Measurements from ENCODE around the gene NPR1. TPM values are rescaled to one million over a fixed set of nuclear protein-coding genes. Genes with fewer than 3 reads are reported as not detected.

Gene NPR1
- total RNA-seq, 1 experiment from 2014 or later: not detected

GRCh38 chr1:153683854-153684253 is 5.4 kb downstream of the NPR1 start:
- H3K4me1 Mint-ChIP-seq (ENCODE audit: insufficient read depth, unreplicated experiment): peaks cover 9% of the 10 kb centered on the region

DNA sequence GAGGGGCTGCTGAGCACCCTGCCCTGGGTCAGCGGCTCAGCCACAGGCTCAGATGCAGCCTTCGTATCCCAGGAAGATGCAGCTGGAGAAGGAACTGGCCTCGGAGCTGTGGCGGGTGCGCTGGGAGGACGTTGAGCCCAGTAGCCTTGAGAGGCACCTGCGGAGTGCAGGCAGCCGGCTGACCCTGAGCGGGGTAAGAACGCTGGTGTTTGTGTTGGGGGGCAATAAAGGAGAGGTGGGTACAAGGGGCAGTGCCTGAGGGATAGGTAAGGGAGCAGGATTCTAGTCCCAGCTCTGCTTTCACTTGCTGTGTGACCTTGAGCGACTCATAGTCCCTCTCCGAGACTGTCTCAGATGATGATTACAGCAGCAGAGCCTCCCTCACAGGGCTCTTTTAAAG is 6.4 kb downstream of the NPR1 start:
- no peak for TF ChIP-seq CTCF (IDR thresholded peaks at IDR 0.05; ENCODE audit: unreplicated experiment)
- intact Hi-C loops (cut with micrococcal nuclease): no loop called here
- H3K4me3 Mint-ChIP-seq (ENCODE audit: unreplicated experiment): no peak overlapping the region
- DNase-seq (ENCODE audit: unreplicated experiment): no peak
- H3K27me3 Mint-ChIP-seq (ENCODE audit: insufficient read depth, unreplicated experiment): peaks cover 35% of the 10 kb centered on the region
- H3K36me3 Mint-ChIP-seq (ENCODE audit: insufficient read depth, unreplicated experiment): no peaks in the 10 kb centered on the region
- POLR2A ChIA-PET: no interaction called here
- BruUV-seq (replicated peaks): no TSS peak
- peaks cover 8% of the 10 kb centered on the region for H3K4me1 Mint-ChIP-seq (ENCODE audit: insufficient read depth, unreplicated experiment)
- H3K9me3 Mint-ChIP-seq (ENCODE audit: unreplicated experiment): no peaks in the 10 kb centered on the region
- CTCF ChIA-PET: interaction anchor here (0.7 to 1.0 kb wide), 3 partner anchors 8 to 65 kb away, joined by 3 read pairs; no protein-coding TSS in a partner anchor
- H3K27ac Mint-ChIP-seq (ENCODE audit: low read depth, unreplicated experiment): no peak overlapping the region

More at GRCh38 chr1:153683854-153684253, 5.4 kb downstream of the NPR1 start:
- no peak for TF ChIP-seq CTCF (IDR thresholded peaks at IDR 0.05; ENCODE audit: unreplicated experiment)
- Mint-ChIP-seq H3K27ac (ENCODE audit: low read depth, unreplicated experiment) (no peak overlapping the region), H3K27me3 (ENCODE audit: insufficient read depth, unreplicated experiment) (peaks cover 46% of the 10 kb centered on the region), H3K4me3 (ENCODE audit: unreplicated experiment) (no peak overlapping the region), H3K36me3 (ENCODE audit: insufficient read depth, unreplicated experiment) (no peaks in the 10 kb centered on the region), H3K9me3 (ENCODE audit: unreplicated experiment) (no peaks in the 10 kb centered on the region)
- ChIA-PET CTCF (interaction anchor here (0.6 to 1.0 kb wide), 4 partner anchors 15 to 172 kb away, joined by 3 to 5 read pairs (median 4); no protein-coding TSS in a partner anchor), POLR2A (no interaction called here)
- peak; percentile 53 for DNase-seq (ENCODE audit: unreplicated experiment)
- intact Hi-C loops (cut with micrococcal nuclease): no loop called here
- no TSS peak for BruUV-seq (replicated peaks)

GRCh38 chr1:153685544-153686340 is 7.3 kb downstream of the NPR1 start:
- ChIA-PET CTCF (interaction anchor here (0.8 kb wide), 1 partner anchor 9 kb away, joined by 3 read pairs; no protein-coding TSS in a partner anchor), POLR2A (interaction anchor here (0.8 kb wide), 1 partner anchor 9 kb away, joined by 3 read pairs; no protein-coding TSS in a partner anchor)
- no peak for DNase-seq (ENCODE audit: unreplicated experiment)
- Mint-ChIP-seq H3K4me3 (ENCODE audit: unreplicated experiment) (no peak overlapping the region), H3K36me3 (ENCODE audit: insufficient read depth, unreplicated experiment) (no peaks in the 10 kb centered on the region), H3K27ac (ENCODE audit: low read depth, unreplicated experiment) (no peak overlapping the region), H3K4me1 (ENCODE audit: insufficient read depth, unreplicated experiment) (peaks cover 8% of the 10 kb centered on the region), H3K9me3 (ENCODE audit: unreplicated experiment) (no peaks in the 10 kb centered on the region), H3K27me3 (ENCODE audit: insufficient read depth, unreplicated experiment) (peaks cover 27% of the 10 kb centered on the region)
- BruUV-seq (replicated peaks): no TSS peak
- intact Hi-C loops (cut with micrococcal nuclease): no loop called here
- TF ChIP-seq CTCF (IDR thresholded peaks at IDR 0.05; ENCODE audit: unreplicated experiment): no peak

GRCh38 chr1:153687346-153688125 is 9.0 kb downstream of the NPR1 start:
- POLR2A ChIA-PET: interaction anchor here (0.6 to 0.9 kb wide), 3 partner anchors 37 to 307 kb away, joined by 3 to 4 read pairs (median 3); partner anchors contain the start of gene CREB3L4
- no peak for DNase-seq (ENCODE audit: unreplicated experiment)
- CTCF ChIA-PET: interaction anchor here (0.7 to 2.8 kb wide), 3 partner anchors 9 to 185 kb away, joined by 3 to 13 read pairs (median 4); partner anchors contain the start of gene NPR1
- BruUV-seq (replicated peaks): no TSS peak
- TF ChIP-seq CTCF (IDR thresholded peaks at IDR 0.05; ENCODE audit: unreplicated experiment): no peak
- Mint-ChIP-seq H3K4me1 (ENCODE audit: insufficient read depth, unreplicated experiment) (peaks cover 8% of the 10 kb centered on the region), H3K27ac (ENCODE audit: low read depth, unreplicated experiment) (no peak overlapping the region), H3K36me3 (ENCODE audit: insufficient read depth, unreplicated experiment) (no peaks in the 10 kb centered on the region), H3K9me3 (ENCODE audit: unreplicated experiment) (no peaks in the 10 kb centered on the region), H3K4me3 (ENCODE audit: unreplicated experiment) (no peak overlapping the region), H3K27me3 (ENCODE audit: insufficient read depth, unreplicated experiment) (peaks cover 14% of the 10 kb centered on the region)
- intact Hi-C loops (cut with micrococcal nuclease): no loop called here

All from MCF 10A (cell line).